AG04449 (cell line): ENCODE measurements around the gene TMEM72.

Experiments
- CTCF ChIA-PET: fragments of 350-600 bp; formaldehyde crosslinking; extraction: SDS; loops from one replicate; lab custom pipeline; 2021; ENCODE audit warnings: antibody characterized with exemption; lab: Yijun Ruan, JAX
- POLR2A ChIA-PET: fragments of 400-600, 350-600 bp; formaldehyde crosslinking; extraction: SDS; loops from one replicate; lab custom pipeline; 2020; ENCODE audit warnings: antibody characterized with exemption, inconsistent platforms; lab: Yijun Ruan, JAX
- DNase-seq: peaks from one replicate; pipeline ENCODE4 v3.0.0-alpha.2; 2010; ENCODE audit warnings: low read depth, low spot score
- H3K4me3 ChIP-seq: 2 replicates; pipeline ENCODE4 v1.5.1; 2011; ENCODE audit warnings: low read depth, mild to moderate bottlenecking, control low read depth, low read length
- CTCF ChIP-seq: IDR thresholded peaks from one replicate; pipeline ENCODE4 v1.5.1; 2011; ENCODE audit warnings: mild to moderate bottlenecking, moderate library complexity, low read length, control low read depth, inconsistent platforms; ENCODE audit not compliant: insufficient read depth; ENCODE audit errors: missing control alignments

Gene TMEM72

GRCh38 chr10:44956717-44957706 is 45.9 kb downstream of the TMEM72 start:
- TF ChIP-seq CTCF = no peak
- ChIA-PET POLR2A (no interaction called here), CTCF (interaction anchor here (1.1 to 2.5 kb wide), 3 partner anchors 9 to 28 kb away, joined by 3 to 10 read pairs (median 3); no protein-coding TSS in a partner anchor)
- DNase-seq = no peak
- H3K4me3 ChIP-seq = no peak overlapping the region

GRCh38 chr10:44958196-44958897 is 47.2 kb downstream of the TMEM72 start:
- TF ChIP-seq CTCF = no peak
- peak overlapping the region; percentile 75 for H3K4me3 ChIP-seq
- CTCF ChIA-PET = interaction anchor here (1.1 to 2.5 kb wide), 4 partner anchors 8 to 23 kb away, joined by 3 to 10 read pairs (median 3); no protein-coding TSS in a partner anchor
- POLR2A ChIA-PET = no interaction called here
- no peak for DNase-seq

GRCh38 chr10:44958898-44959246 is 47.7 kb downstream of the TMEM72 start:
- no peak for TF ChIP-seq CTCF
- H3K4me3 ChIP-seq = peak overlapping the region; percentile 75
- POLR2A ChIA-PET = no interaction called here
- CTCF ChIA-PET = interaction anchor here (1.1 to 1.2 kb wide), 2 partner anchors 18 to 24 kb away, joined by 3 read pairs; no protein-coding TSS in a partner anchor
- DNase-seq = no peak

- ChIA-PET CTCF (interaction anchor here (1.1 kb wide), 1 partner anchor 24 kb away, joined by 3 read pairs; no protein-coding TSS in a partner anchor), POLR2A (interaction anchor here (1.0 kb wide), 1 partner anchor 19 kb away, joined by 3 read pairs; the partner anchor contains the start of gene DEPP1)
- peak within 1 kb of the TSS; percentile 75 for H3K4me3 ChIP-seq
Measured at GRCh38 chr10:44959247-44960087, 48.3 kb downstream of the TMEM72 start, which contains the start of gene RASSF4. Gene RASSF4, plus strand, starts transcription at chr10:44959802. Its CDS starts 10,401 bp downstream, at chr10:44970203.

GRCh38 chr10:44960088-44960460 is 48.9 kb downstream of the TMEM72 start:
- peak overlapping the region; percentile 75 for H3K4me3 ChIP-seq
- no peak for TF ChIP-seq CTCF
- ChIA-PET POLR2A (interaction anchor here (1.0 kb wide), 1 partner anchor 19 kb away, joined by 3 read pairs; the partner anchor contains the start of gene DEPP1), CTCF (interaction anchor here (2.9 kb wide), 1 partner anchor 14 kb away, joined by 18 read pairs; no protein-coding TSS in a partner anchor)
- DNase-seq = no peak

More at GRCh38 chr10:44959247-44960087, 48.3 kb downstream of the TMEM72 start, which contains the start of gene RASSF4:
- no peak for DNase-seq
- no peak for TF ChIP-seq CTCF
